Central memory CD8-positive, alpha-beta T cell (primary cell): Measurements from ENCODE around the gene MKRN1.
A peak's percentile ranks its signal among the peaks of the same experiment; 100 is the strongest.
"Not testable (repeated sequence)": the region's sequence is repeated elsewhere in the genome, so short reads cannot be mapped to it uniquely, and the experiment has no call there.

Experiments used
- ATAC-seq: fragments of 150-1000 bp; cut with Tn5 transposase; replicated peaks from 2 replicates; pipeline ENCODE4 v1.10.0; 2022; ENCODE audit warnings: mild to moderate bottlenecking, moderate FRiP score, moderate number of reproducible peaks; ENCODE audit not compliant: poor library complexity, severe bottlenecking; ENCODE audit errors: extremely low read depth
- DNase-seq, 2 donors: peaks; one replicate each; pipeline ENCODE4 v3.0.0; 2021; ENCODE audit warnings: low spot score in 2 of 2
- H3K27ac Mint-ChIP-seq: one replicate; pipeline ENCODE4 v1.8.0; 2022; ENCODE audit warnings: low read depth, mild to moderate bottlenecking, moderate library complexity, mixed read lengths
- H3K27me3 Mint-ChIP-seq: one replicate; pipeline ENCODE4 v1.8.0; 2022; ENCODE audit warnings: mixed read lengths
- H3K36me3 Mint-ChIP-seq: one replicate; pipeline ENCODE4 v1.8.0; 2022; ENCODE audit warnings: mild to moderate bottlenecking, moderate library complexity, mixed read lengths; ENCODE audit not compliant: insufficient read depth
- H3K4me1 Mint-ChIP-seq: one replicate; pipeline ENCODE4 v1.8.0; 2022; ENCODE audit warnings: mixed read lengths
- H3K4me3 Mint-ChIP-seq: one replicate; pipeline ENCODE4 v1.8.0; 2022; ENCODE audit warnings: mild to moderate bottlenecking, moderate library complexity, mixed read lengths
- H3K9me3 Mint-ChIP-seq: one replicate; pipeline ENCODE4 v1.8.0; 2022; ENCODE audit warnings: mixed read lengths

Gene MKRN1

DNA sequence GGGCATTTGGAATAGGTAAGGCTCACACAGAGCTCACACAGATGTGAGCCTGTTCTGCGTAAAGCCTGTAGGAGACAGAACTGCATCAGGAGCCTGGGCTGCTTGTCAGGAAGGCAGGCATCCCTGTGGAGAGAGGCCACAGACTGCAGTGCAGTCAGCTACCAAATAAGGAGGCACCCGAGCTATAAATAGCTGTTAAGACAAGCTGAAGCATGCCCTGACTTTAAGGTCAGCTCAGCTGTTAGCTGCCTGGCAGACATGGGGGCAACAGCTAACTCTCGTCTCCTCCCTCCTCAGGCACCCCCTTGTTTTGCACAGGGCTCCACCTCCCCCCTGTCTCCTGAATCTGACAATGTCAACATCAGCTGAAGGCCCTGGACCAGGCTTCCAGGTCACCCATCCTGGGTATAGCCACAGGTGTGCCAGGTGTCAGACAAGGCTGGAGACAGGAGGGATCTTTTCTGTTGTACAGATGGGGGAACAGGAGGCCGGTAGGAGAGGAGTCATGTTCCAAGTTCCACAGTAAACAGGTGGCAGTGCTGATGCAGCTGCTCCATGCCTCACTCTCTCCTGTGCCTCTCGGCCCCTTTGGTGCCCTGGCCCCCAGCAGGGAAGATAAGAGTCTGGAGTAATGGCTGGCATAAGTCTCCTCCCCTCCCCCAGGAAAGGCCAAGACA is 27.6 kb upstream of the MKRN1 start:
- Mint-ChIP-seq H3K4me1 (no peaks in the 10 kb centered on the region), H3K27ac (peak overlapping the region; percentile 51), H3K4me3 (no peak overlapping the region), H3K36me3 (peaks cover under 1% of the 10 kb centered on the region), H3K9me3 (no peaks in the 10 kb centered on the region), H3K27me3 (no peaks in the 10 kb centered on the region)
- no peak for DNase-seq
- ATAC-seq: no peak

DNA sequence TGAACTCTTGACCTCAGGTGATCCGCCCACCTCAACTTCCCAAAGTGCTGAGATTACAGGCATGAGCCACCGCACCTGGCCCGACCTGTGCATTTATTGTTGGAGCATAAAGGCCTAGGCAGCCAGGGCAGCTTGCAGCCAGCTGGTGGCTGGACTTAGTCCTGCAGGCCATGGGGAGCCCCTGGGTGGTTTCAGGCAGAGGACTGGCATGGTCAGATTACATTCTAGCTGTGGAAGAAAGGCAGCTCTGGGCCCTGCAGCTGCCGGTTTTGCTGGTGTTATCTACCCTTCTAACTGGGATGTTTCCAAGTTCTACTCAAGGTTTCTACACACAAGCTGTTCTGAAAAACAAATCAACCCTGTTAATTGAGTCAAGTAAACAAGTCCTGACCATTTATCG is 22.7 kb upstream of the MKRN1 start:
- ATAC-seq (no peak), DNase-seq (no peak)
- Mint-ChIP-seq H3K36me3 (peaks cover 2% of the 10 kb centered on the region), H3K27me3 (no peaks in the 10 kb centered on the region), H3K4me1 (no peaks in the 10 kb centered on the region), H3K4me3 (no peak overlapping the region), H3K27ac (no peak overlapping the region), H3K9me3 (no peaks in the 10 kb centered on the region)

DNA sequence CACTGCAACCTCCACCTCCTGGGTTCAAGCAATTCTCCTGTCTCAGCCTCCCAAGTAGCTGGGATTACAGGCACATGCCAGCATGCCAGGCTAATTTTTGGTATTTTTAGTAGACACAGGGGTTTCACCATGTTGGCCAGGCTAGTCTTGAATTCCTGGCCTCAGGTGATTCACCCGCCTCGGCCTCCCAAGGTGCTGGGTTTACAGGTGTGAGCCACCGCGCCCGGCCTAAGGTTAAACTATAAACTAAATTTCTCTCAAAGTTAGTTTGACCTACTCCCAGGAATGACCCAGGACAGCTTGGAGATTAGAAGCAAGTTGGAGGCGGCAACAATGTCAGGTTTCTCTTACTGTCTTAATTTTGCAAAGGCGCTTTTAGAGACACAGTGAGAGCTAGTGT is 18.5 kb upstream of the MKRN1 start:
- H3K27me3 Mint-ChIP-seq, H3K4me1 Mint-ChIP-seq, H3K4me3 Mint-ChIP-seq, H3K27ac Mint-ChIP-seq, H3K36me3 Mint-ChIP-seq, ATAC-seq, H3K9me3 Mint-ChIP-seq, DNase-seq: not testable (repeated sequence)

DNA sequence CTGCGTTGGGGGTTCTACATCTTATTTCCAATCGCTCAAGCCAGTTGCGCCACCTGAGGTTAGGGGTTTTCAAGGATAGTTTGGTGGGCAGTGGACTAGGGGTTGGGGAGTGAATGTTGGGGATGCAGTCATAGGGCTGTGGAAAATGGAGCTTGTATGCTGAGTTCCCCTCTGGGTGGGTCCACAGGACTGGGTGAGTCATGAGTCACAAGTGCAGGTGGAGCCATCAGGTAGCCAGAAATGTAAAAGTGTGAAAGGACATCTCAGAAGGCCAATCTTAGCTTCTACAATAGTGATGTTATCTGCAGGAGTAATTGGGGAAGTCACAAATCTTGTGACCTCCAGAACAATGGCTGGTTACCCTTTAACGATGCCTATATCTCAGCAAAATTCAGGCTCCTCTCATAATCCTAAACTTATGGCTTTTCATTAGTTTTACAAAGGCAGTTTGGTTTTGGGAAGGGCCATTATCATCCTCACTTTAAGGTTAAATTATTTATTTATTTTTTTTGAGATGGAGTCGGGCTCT is 18.0 kb upstream of the MKRN1 start:
- Mint-ChIP-seq H3K9me3 (no peaks in the 10 kb centered on the region), H3K27me3 (no peaks in the 10 kb centered on the region), H3K27ac (no peak overlapping the region), H3K4me3 (no peak overlapping the region), H3K4me1 (no peaks in the 10 kb centered on the region), H3K36me3 (peaks cover 2% of the 10 kb centered on the region)
- ATAC-seq: no peak
- DNase-seq: no peak

DNA sequence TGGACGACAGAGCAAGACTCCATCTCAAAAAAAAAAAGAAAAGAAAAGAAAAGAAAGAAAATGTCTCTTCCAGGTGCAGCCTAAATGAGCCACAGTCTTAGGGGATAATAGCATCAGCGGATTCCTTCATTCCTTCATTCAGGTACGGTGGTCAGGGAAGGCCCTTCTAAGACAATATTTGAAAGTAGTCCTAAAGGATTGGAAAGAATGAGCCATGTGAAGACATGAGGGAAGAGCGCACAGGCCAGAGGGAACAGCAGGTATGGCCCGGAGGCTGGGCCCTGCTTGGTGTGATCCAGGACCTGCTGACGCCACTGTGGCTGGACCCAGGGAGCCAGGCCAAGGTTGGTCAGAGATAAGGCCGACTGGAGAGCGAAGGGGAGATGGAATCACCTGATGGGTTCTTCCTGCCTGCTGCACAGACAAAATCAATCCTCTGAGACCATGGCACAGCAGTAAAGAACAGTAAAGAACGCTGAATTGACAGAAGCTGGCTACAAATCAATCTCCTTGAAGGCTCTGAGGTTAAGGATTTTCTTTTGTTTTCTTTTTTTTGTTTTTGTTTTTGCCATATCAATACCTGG is 16.3 kb upstream of the MKRN1 start:
- H3K9me3 Mint-ChIP-seq: no peaks in the 10 kb centered on the region
- no peaks in the 10 kb centered on the region for H3K27me3 Mint-ChIP-seq
- no peak overlapping the region for H3K4me3 Mint-ChIP-seq
- no peaks in the 10 kb centered on the region for H3K4me1 Mint-ChIP-seq
- no peak for DNase-seq
- no peaks in the 10 kb centered on the region for H3K36me3 Mint-ChIP-seq
- no peak overlapping the region for H3K27ac Mint-ChIP-seq
- no peak for ATAC-seq

DNA sequence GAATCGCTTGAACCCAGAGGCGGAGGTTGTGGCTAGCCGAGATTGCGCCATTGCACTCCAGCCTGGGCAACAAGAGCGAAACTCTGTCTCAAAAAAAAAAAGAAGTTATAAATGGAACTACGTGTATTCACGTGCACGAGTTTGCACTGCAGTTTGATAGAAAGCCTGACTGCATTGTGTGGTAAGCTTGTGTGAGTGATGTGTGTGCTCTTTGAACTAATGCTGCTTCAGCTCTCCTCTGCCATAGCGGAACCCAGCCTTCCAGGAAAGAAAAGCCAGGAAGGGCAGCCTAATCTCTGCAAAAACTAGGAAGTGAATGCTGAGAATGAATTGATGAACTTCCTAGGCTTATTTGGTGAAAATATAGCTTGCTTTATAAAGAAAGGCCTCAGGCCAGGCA is 15.6 kb upstream of the MKRN1 start:
- no peaks in the 10 kb centered on the region for H3K9me3 Mint-ChIP-seq
- H3K27me3 Mint-ChIP-seq: no peaks in the 10 kb centered on the region
- H3K27ac Mint-ChIP-seq: no peak overlapping the region
- ATAC-seq (no peak), DNase-seq (no peak)
- no peaks in the 10 kb centered on the region for H3K36me3 Mint-ChIP-seq
- H3K4me3 Mint-ChIP-seq: no peak overlapping the region
- no peaks in the 10 kb centered on the region for H3K4me1 Mint-ChIP-seq

DNA sequence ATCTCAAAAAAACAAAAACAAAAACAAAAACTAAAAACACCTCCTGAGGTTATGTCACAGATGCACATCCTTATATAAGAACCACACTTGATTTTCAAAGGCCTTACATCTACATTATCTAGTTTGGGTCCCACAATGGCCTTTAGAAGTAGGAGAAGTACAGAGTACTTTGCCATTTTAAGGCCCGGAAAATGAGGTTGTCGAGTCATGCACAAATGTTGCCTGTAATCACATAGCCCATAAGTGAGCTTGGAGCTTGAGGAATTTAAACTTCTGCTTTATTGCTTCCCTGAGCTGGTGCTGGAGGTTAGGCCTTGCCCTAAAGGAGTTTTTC is 9.7 kb upstream of the MKRN1 start:
- no peak for ATAC-seq
- no peak overlapping the region for H3K27ac Mint-ChIP-seq
- H3K9me3 Mint-ChIP-seq: no peaks in the 10 kb centered on the region

DNA sequence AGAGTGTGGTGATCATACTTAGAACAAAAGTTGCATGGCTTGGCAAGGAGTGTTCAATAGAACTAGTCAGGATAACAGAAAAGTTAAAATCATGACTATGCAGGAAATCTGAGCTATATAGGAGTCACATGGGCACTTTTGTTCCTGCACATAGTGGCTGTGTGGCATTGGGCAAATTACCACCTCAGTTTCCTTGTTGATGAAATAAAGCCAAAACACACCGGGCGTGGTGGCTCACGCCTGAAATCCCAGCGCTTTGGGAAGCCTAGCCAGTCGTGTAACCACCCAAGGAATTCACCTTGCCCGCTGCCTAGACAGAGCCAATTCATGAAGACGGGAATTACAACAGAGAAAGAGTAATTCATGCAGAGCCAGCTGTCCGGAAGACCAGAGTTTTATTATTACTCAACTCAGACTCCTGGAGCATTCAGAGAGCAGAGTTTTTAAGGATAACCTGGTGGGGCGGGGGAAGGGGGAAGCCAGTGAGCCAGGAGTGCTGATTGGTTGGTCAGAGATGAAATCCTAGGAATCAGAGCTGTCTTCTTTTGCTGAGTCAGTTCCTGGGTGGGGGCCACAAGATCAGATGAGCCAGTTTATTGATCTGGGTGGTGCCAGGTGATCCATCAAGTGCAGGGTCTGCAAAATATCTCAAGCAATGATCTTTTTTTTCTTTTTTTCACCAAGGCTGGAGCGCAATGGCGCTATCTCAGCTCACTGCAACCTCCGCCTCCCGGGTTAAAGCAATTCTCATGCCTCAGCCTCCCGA is 6.4 kb upstream of the MKRN1 start:
- H3K36me3 Mint-ChIP-seq: no peaks in the 10 kb centered on the region
- DNase-seq (no peak), ATAC-seq (no peak)
- no peaks in the 10 kb centered on the region for H3K4me1 Mint-ChIP-seq
- no peaks in the 10 kb centered on the region for H3K9me3 Mint-ChIP-seq
- H3K27me3 Mint-ChIP-seq: no peaks in the 10 kb centered on the region
- no peak overlapping the region for H3K27ac Mint-ChIP-seq
- H3K4me3 Mint-ChIP-seq: no peak overlapping the region

More for the DNA sequence above, 9.7 kb upstream of the MKRN1 start:
- no peak overlapping the region for H3K4me3 Mint-ChIP-seq
- H3K4me1 Mint-ChIP-seq: no peaks in the 10 kb centered on the region
- DNase-seq: no peak
- no peaks in the 10 kb centered on the region for H3K27me3 Mint-ChIP-seq
- H3K36me3 Mint-ChIP-seq: no peaks in the 10 kb centered on the region

DNA sequence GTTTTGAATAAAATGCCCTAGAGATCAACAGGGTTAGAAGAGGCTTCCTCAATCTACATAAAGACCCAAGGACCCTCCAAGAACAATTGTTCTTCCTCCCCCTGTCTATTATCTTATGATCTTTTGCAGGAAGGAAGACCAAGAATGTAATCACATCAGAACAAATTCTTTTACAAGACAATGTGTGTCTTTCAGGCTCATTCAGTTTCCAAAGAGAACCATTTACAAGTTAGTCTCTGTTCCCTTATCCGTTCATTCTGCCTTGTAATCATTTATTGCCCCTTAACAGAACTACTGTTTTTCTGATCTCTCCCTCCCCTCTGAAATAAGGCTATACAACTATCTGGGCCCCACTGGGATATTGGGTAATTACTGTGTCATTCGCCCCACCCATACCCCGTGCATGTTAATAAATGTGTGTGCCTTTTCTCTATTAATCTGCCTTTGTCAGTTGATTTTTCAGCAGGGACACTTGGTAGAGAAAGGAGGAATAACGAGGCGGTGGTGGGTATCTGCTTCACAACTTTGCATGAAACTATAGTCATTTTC is 5.7 kb upstream of the MKRN1 start:
- Mint-ChIP-seq H3K4me1 (no peaks in the 10 kb centered on the region), H3K9me3 (no peaks in the 10 kb centered on the region), H3K36me3 (no peaks in the 10 kb centered on the region), H3K27ac (no peak overlapping the region), H3K4me3 (no peak overlapping the region), H3K27me3 (no peaks in the 10 kb centered on the region)
- no peak for ATAC-seq
- no peak for DNase-seq

DNA sequence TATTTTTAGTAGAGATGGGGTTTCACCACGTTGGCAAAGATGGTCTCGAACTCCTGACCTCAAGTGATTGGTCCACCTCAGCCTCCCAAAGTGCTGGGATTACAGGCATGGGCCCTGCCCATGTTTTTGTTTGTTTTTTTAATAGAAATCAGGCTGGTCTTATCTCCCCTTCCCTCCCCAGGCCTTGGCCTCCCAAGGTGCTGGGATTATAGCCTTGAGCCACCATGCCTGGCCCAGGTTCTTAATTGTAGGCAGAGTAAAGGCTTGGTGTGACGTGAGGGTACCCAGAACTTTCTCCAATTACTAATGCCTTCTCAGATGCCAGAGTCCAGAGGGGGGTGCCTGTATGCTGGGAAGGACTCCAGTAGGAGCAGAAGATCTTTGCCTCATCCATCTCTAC is 5.2 kb upstream of the MKRN1 start:
- Mint-ChIP-seq H3K4me1 (no peaks in the 10 kb centered on the region), H3K36me3 (no peaks in the 10 kb centered on the region), H3K9me3 (no peaks in the 10 kb centered on the region), H3K27ac (no peak overlapping the region), H3K27me3 (no peaks in the 10 kb centered on the region), H3K4me3 (no peak overlapping the region)
- no peak for DNase-seq
- no peak for ATAC-seq

DNA sequence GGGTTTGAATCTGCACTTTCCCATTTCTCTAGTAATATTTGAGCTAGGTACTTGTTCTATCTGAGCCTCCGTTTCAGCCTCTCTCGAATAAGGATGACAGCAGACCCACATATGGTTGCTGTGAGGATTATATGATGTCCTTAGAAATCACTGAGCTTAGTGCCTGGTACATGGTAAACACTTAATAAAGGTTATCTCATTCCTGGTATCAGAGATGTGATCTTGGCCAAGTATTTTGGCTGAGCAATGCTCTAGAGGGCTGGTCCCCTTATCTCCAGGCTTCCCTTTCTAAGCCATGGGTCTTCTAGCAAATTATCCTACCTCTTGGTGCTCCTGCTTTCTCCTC is 407 bp upstream of the MKRN1 start:
- Mint-ChIP-seq H3K4me3 (peak overlapping the region; percentile 95), H3K9me3 (no peaks in the 10 kb centered on the region), H3K4me1 (peaks cover 30% of the 10 kb centered on the region), H3K36me3 (peaks cover 18% of the 10 kb centered on the region), H3K27me3 (no peaks in the 10 kb centered on the region), H3K27ac (peak overlapping the region; percentile 95)
- ATAC-seq (peak; percentile 4), DNase-seq (no peak)

DNA sequence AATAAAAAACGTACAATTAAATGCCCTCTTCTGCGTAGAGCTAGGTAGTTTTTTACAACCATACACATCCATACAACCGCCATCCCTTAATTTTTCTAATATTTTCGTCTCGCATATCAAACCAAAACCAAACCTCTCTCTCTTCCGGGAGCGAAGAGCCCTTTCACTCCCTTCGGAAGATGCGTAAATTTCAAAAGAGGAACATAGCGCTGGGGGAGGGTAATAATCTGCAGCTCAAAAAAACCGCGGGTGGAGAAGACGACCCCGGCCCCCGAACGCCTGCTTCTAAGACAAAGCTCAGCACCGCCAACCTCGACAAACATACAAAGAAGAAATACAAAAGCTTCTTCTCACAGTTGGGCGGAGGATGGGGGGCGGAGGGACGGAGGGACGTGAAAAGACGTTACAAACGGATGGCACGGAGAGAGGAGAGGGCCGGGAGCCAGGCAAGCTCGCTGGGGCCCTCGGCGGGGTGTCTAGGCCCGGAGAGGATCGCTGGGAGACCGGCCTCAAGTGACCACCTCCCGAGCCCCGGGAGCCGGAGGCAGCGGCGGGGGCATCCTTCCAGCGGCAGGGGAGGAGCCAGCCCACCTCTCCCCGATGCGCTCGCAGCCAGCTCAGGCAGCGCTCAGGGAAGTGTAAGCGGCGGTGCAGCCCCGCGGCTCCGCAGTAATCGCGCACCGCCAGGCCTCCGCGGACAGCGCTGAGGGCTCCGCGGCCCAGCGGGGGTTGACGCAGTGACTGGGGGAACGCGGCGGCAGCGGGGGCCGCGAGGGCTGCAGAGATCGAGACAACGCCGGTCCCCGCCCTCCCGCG is 851 bp downstream of the MKRN1 start:
- H3K9me3 Mint-ChIP-seq: no peaks in the 10 kb centered on the region
- peak; percentile 52 for ATAC-seq
- peaks cover 18% of the 10 kb centered on the region for H3K36me3 Mint-ChIP-seq
- DNase-seq: peak in 1 of 2 donors; percentile 21
- peak overlapping the region; percentile 95 for H3K27ac Mint-ChIP-seq
- no peaks in the 10 kb centered on the region for H3K27me3 Mint-ChIP-seq
- H3K4me1 Mint-ChIP-seq: peaks cover 30% of the 10 kb centered on the region
- peak overlapping the region; percentile 95 for H3K4me3 Mint-ChIP-seq
